GM12878 (cell line): ENCODE results near the gene NMT1. TPM values are rescaled to one million over a fixed set of nuclear protein-coding genes. Genes with fewer than 3 reads are reported as not detected.
A peak's percentile ranks its signal among the peaks of the same experiment; 100 is the strongest.

Experiments
- ATAC-seq: fragments of 200-7000 bp; cut with Tn5 transposase; 3 replicates; pipeline ENCODE4 v1.9.1; 2020; ENCODE audit warnings: mild to moderate bottlenecking, moderate library complexity
- BruUV-seq: library from RNA; stranded (reverse); fragments of 400-500 nt; replicated peaks from 2 replicates; lab custom pipeline; 2021; lab: Mats Ljungman, UMichigan
- CTCF ChIA-PET: fragments of 300-600 bp; sonication (Branson Sonifier 250); formaldehyde crosslinking; extraction: SDS; loops from one replicate; lab custom pipeline; 2021; ENCODE audit warnings: inconsistent platforms; lab: Yijun Ruan, JAX
- POLR2A ChIA-PET: fragments of 350-600 bp; formaldehyde crosslinking; extraction: SDS; loops from one replicate; lab custom pipeline; 2021; ENCODE audit warnings: inconsistent platforms; lab: Charles Lee
- RAD21 ChIA-PET: fragments of 300-600 bp; sonication (Branson Sonifier 250); formaldehyde crosslinking; loops from one replicate; lab custom pipeline; 2023; ENCODE audit warnings: antibody characterized with exemption; ENCODE audit not compliant: unreplicated experiment; lab: Charles Lee
- SMC1A ChIA-PET: fragments of 300-600 bp; sonication (Branson Sonifier 250); formaldehyde crosslinking; loops from one replicate; lab custom pipeline; 2023; ENCODE audit not compliant: unreplicated experiment, uncharacterized antibody; lab: Charles Lee
- DNase-seq: peaks from one replicate; pipeline ENCODE4 v3.0.0-alpha.2; 2011; ENCODE audit warnings: low read depth, low spot score
- FAIRE-seq: peaks from 3 replicates; lab custom pipeline; 2011; peaks lifted over from hg19 to GRCh38; lab: Jason Lieb, UNC
- H2AFZ ChIP-seq: 2 replicates; pipeline ENCODE4 v1.6.0; 2011; ENCODE audit warnings: low read depth, low read length, control low read depth; ENCODE audit not compliant: control insufficient read depth
- H3K27ac ChIP-seq: 2 replicates; pipeline ENCODE4 v1.5.1; 2011; ENCODE audit warnings: control low read depth; ENCODE audit not compliant: control insufficient read depth, insufficient read depth
- H3K27me3 ChIP-seq, 2 experiments: replicated peaks in 1 of 2; 2 replicates each; pipeline versions ENCODE4 v1.6.0 to v1.6.1; 2011; ENCODE audit warnings: low read length in 1 of 2; ENCODE audit not compliant: control insufficient read depth in 2 of 2, insufficient read depth in 2 of 2
- H3K36me3 ChIP-seq, 2 experiments: 2 replicates each; pipeline ENCODE4 v1.5.1; 2011; ENCODE audit warnings: low read length in 1 of 2; ENCODE audit not compliant: control insufficient read depth in 2 of 2, insufficient read depth in 2 of 2
- H3K4me1 ChIP-seq: 2 replicates; pipeline ENCODE4 v1.6.1; 2011; ENCODE audit warnings: mild to moderate bottlenecking, low read length, moderate library complexity, mixed read lengths; ENCODE audit not compliant: control insufficient read depth, insufficient read depth
- H3K4me2 ChIP-seq: 2 replicates; pipeline ENCODE4 v1.6.0; 2011; ENCODE audit warnings: control low read depth; ENCODE audit not compliant: control insufficient read depth, insufficient read depth
- H3K4me3 ChIP-seq: fragments of 200-600 bp; sonication (generic); 2 replicates; pipeline ENCODE4 v1.5.1; 2016
- H3K79me2 ChIP-seq: 2 replicates; pipeline ENCODE4 v1.6.0; 2011; ENCODE audit warnings: low read length; ENCODE audit not compliant: control insufficient read depth, insufficient read depth
- H3K9ac ChIP-seq: 2 replicates; pipeline ENCODE4 v1.8.0; 2011; ENCODE audit warnings: low read length, control low read depth, mixed read lengths; ENCODE audit not compliant: control insufficient read depth, insufficient read depth
- H3K9me3 ChIP-seq: replicated peaks from 3 replicates; pipeline ENCODE4 v1.5.1; 2011; ENCODE audit warnings: mild to moderate bottlenecking, low read length; ENCODE audit not compliant: control insufficient read depth, insufficient read depth
- H4K20me1 ChIP-seq: 2 replicates; pipeline ENCODE4 v1.6.0; 2011; ENCODE audit not compliant: control insufficient read depth, insufficient read depth
- CBX3 ChIP-seq: fragments of 200-600 bp; sonication (generic); IDR thresholded peaks from 2 replicates; pipeline ENCODE4 v1.6.1; 2016; ENCODE audit warnings: low read depth, borderline replicate concordance
- DPF2 ChIP-seq: fragments of 450-650 bp; IDR thresholded peaks from 2 replicates; pipeline ENCODE4 v1.6.1; 2017; ENCODE audit warnings: mild to moderate bottlenecking
- HDAC6 ChIP-seq: fragments of 200-600 bp; sonication (generic); IDR thresholded peaks from one replicate; pipeline ENCODE4 v1.8.0; 2017; ENCODE audit warnings: antibody characterized with exemption; ENCODE audit not compliant: unreplicated experiment
- MTA2 ChIP-seq: fragments of 450-650 bp; IDR thresholded peaks from 2 replicates; pipeline ENCODE4 v1.6.1; 2016; ENCODE audit warnings: low read depth, mild to moderate bottlenecking, moderate library complexity
- MTA3 ChIP-seq: IDR thresholded peaks from 2 replicates; pipeline ENCODE4 v1.6.1; 2012; ENCODE audit warnings: low read length, inconsistent platforms, borderline replicate concordance
- NKRF ChIP-seq: fragments of 450-650 bp; conservative IDR thresholded peaks from 2 replicates; pipeline ENCODE4 v1.6.1; 2017; ENCODE audit warnings: mild to moderate bottlenecking, moderate library complexity
- PAX5 ChIP-seq: IDR thresholded peaks from 2 replicates; pipeline ENCODE4 v1.6.1; 2011; ENCODE audit warnings: low read depth, low read length, borderline replicate concordance
- PKNOX1 ChIP-seq: fragments of 450-650 bp; IDR thresholded peaks from 2 replicates; pipeline ENCODE4 v1.6.1; 2016; ENCODE audit warnings: mild to moderate bottlenecking
- POLR2AphosphoS5 ChIP-seq: IDR thresholded peaks from 2 replicates; pipeline ENCODE4 v1.6.1; 2011; ENCODE audit warnings: mild to moderate bottlenecking, low read length, inconsistent platforms
- SP1 ChIP-seq: IDR thresholded peaks from one replicate; pipeline ENCODE4 v1.6.1; 2011; ENCODE audit warnings: low read depth, low read length
- SPI1 ChIP-seq: IDR thresholded peaks from 2 replicates; pipeline ENCODE4 v1.6.1; 2011; ENCODE audit warnings: low read depth, mild to moderate bottlenecking, low read length, moderate library complexity, borderline replicate concordance; ENCODE audit not compliant: insufficient read depth
- ZNF207 ChIP-seq: fragments of 450-650 bp; IDR thresholded peaks from 2 replicates; pipeline ENCODE4 v1.6.1; 2014; ENCODE audit warnings: antibody characterized with exemption, mild to moderate bottlenecking, borderline replicate concordance
- WGBS: methylation state at CpG from one replicate; pipeline ENCODE4 v1.1.6; 2016; ENCODE audit warnings: low lambda C conversion rate; ENCODE audit not compliant: insufficient replicate concordance, insufficient coverage; ENCODE audit errors: missing lambda C conversion rate; 5-methylcytosine and 5-hydroxymethylcytosine counted together
- in situ Hi-C: fragments of 300-500 bp; cut with MboI; formaldehyde crosslinking; loops from 9 replicates; pipeline ENCODE4 v1.14.3; 2018; ENCODE audit warnings: mixed read lengths
- intact Hi-C: fragments of 100-400 bp; cut with micrococcal nuclease; formaldehyde crosslinking; loops from one replicate; pipeline ENCODE4 v1.14.2; 2022; ENCODE audit not compliant: unreplicated experiment
- polyA plus RNA-seq, 11 experiments: library from polyadenylated mRNA; depleted of rRNA in 4 of 11; unstranded in 6 of 11; stranded (reverse) in 5 of 11; fragments of >200 nt; fragmentation: Nextera tagmentation in 4 of 11; fragmentation: Illumina TruSeq in 1 of 11; extraction: Ambion mirVana in 4 of 11; extraction: Trizol in 1 of 11; gene quantifications; 1 replicate in 1 of 11; 2 replicates in 10 of 11; pipeline versions ENCODE4 v1.2.1 to v1.2.3, GENCODE V29; 2011 to 2016; ENCODE audit warnings: inconsistent platforms in 2 of 11, missing spikeins in 2 of 11, low read depth in 1 of 11
- total RNA-seq, 4 experiments: library from RNA; depleted of rRNA in 3 of 4; stranded (reverse); fragments of >200 nt in 3 of 4; fragmentation: Illumina TruSeq in 1 of 4; extraction: Trizol in 1 of 4; gene quantifications; 2 replicates each; pipeline versions ENCODE4 v1.2.1 to v1.2.3, GENCODE V29; 2013 to 2021

Gene NMT1
- total and polyA plus RNA-seq, 10 of the 15 experiments (the other 5 are each of a cell fraction or from before 2014, with no cell fraction given) = 96.7 to 395 (median 222) TPM

- H3K9ac ChIP-seq = no peak overlapping the region
- TF ChIP-seq HDAC6 (no peak), DPF2 (no peak), SPI1 (no peak), SP1 (no peak), CBX3 (no peak), PKNOX1 (no peak), ZNF207 (no peak), NKRF (no peak), PAX5 (no peak), MTA2 (no peak), MTA3 (no peak), POLR2AphosphoS5 (no peak)
- intact Hi-C loops = no loop called here
- H3K27me3 ChIP-seq = no peaks in the 10 kb centered on the region
- ATAC-seq (no peak), DNase-seq (no peak), FAIRE-seq (no peak)
- peak overlapping the region; percentile 87; the same call in 1 of the 2 replicates for H3K4me2 ChIP-seq
- no peak overlapping the region for H3K27ac ChIP-seq
- no peak overlapping the region for H2AFZ ChIP-seq
- CTCF ChIA-PET = interaction anchor here (0.6 to 11.0 kb wide), 5 partner anchors 8 to 83 kb away, joined by 3 to 280 read pairs (median 5); partner anchors contain the start of gene ACBD4
- RAD21 ChIA-PET = interaction anchor here (0.6 to 1.7 kb wide), 2 partner anchors 8 to 250 kb away, joined by 3 to 10 read pairs; partner anchors contain the start of gene ACBD4
- no peaks in the 10 kb centered on the region for H3K36me3 ChIP-seq
- POLR2A ChIA-PET = interaction anchor here (0.6 to 1.6 kb wide), 2 partner anchors 12 to 62 kb away, joined by 3 to 6 read pairs; no protein-coding TSS in a partner anchor
- no peak overlapping the region for H3K4me3 ChIP-seq
- in situ Hi-C loops = no loop called here
- WGBS = 87% methylated on average over 13 of the region's 13 CpGs
- BruUV-seq = no TSS peak
- SMC1A ChIA-PET = no interaction called here
- H3K4me1 ChIP-seq = peaks cover 18% of the 10 kb centered on the region
- peaks cover 9% of the 10 kb centered on the region for H3K79me2 ChIP-seq
- H3K9me3 ChIP-seq = no peaks in the 10 kb centered on the region
- H4K20me1 ChIP-seq = no peaks in the 10 kb centered on the region
Measured at GRCh38 chr17:45143094-45143670, 82.1 kb downstream of the NMT1 start.
